GM18868 (cell line): ENCODE results near the gene CXCR2.
A peak's percentile ranks its signal among the peaks of the same experiment; 100 is the strongest.
"Not testable (repeated sequence)": the region's sequence is repeated elsewhere in the genome, so short reads cannot be mapped to it uniquely, and the experiment has no call there.

Source experiments
- ATAC-seq: cut with Tn5 transposase; IDR thresholded peaks from one replicate; pipeline ENCODE4 v1.9.1; 2021; ENCODE audit warnings: mild to moderate bottlenecking, moderate library complexity; ENCODE audit not compliant: unreplicated experiment

CXCR2 gene

DNA sequence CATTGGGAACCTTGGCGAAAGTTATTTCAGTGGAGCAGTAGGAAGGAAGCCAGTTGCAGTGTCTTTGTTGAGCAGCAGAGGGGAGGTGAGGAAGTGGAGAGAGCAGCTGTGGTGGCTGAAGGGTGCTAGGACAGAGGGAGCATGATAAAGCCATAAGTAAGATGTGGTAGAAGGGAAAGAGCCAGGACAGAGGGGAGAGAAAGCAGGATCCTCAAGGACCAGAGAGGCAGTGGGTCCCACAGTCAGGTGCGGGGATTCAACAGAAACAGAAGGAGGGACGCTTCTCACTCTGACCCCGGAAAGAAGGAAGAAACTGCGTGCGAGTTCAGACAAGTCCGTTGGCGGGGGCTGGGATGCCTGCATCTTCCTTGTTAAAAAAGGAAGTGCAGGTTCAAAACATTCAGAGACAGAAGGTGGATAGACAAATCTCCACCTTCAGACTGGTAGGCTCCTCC is at the start of gene CXCR2:
Gene CXCR2, plus strand, starts transcription at position 403 of the 455 bp plus-strand sequence. CDS start 8,774 bp downstream, outside the sequence.
- no peak for ATAC-seq

- no peak for ATAC-seq
Measured at GRCh38 chr2:218077464-218078216, 48.2 kb upstream of the CXCR2 start.

- ATAC-seq, result no peak
Measured at GRCh38 chr2:218079943-218080913, 45.6 kb upstream of the CXCR2 start.

DNA sequence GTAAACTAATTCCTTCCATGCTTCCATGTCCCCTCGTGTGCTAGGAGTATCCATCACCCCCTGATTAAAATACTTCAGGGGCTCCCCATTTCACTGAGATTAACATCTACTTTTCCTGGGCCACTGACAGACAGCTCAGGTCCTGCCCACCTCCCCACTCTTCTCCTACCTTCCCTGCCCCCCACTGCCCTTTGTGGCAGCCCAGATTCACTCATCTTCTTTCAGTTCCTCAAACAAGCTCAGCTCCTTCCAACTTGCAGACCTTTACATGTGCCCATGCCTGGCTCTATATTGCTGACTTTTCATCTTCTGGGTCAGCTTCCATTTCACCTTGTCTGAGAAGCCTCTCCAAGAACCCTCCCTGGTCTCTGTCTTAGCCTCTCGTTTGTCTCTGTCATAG is 44.8 kb upstream of the CXCR2 start:
- ATAC-seq, result peak; percentile 99

DNA sequence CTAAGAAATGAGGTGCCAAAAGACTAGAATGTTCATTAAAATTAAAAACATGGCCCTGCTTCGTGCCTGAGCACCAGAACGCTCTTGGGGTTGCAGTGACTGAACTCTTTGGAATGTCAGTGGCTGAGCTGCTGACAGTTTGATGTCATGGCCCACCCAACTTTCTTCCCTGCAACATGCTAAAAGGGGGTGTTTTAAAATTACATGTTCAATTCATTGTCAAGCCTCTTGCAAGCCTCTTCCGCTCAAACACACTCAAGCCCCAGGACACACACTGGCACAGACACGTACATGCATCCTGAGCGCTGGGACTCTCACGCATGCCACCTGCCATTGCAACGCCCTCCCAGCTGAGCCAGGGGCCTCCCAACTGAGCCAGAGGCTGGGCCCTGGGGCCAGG is 44.1 kb upstream of the CXCR2 start:
- ATAC-seq, result no peak

GRCh38 chr2:218082586-218083351 is 43.1 kb upstream of the CXCR2 start:
- no peak for ATAC-seq

GRCh38 chr2:218083352-218083676 is 42.5 kb upstream of the CXCR2 start:
- ATAC-seq, result no peak

DNA sequence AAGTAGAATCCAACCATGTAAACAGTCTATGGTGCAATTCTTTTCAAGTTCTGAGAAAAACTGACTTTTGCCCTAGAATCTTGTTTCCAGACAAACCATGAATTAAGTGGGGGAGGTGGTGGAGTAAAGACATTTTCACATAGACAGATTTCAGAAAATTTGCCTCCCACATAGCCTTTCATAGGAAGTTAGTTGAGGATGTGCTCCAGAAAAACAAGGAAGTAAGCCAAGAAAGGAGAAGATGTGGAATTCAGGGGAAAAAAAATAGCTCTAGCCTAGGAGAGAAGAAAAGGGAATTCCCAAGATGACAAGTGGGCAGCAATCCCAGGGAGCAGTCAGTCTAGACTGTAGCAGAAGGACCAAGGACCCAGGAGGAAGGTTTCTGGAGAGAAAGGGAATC is 39.4 kb upstream of the CXCR2 start:
- ATAC-seq, result no peak

DNA sequence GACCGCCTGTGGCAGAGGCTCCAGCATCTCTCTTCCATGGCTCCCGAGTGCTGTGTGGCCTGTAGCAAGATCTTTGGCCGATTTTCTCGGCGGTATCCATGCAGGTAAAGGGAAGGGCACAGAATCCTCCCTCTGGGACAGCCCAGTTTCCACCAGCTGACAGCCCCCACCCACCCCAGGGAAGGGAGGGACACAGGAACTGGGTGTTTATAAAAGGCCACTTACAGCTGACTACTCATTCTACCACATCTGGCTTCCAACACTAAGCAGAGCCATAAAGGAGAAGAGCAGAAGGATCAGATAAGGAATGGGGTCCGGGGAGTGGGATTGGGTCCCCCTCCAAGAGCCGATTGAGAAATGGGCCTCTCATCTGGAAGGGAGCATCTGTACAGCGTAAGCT is 36.6 kb upstream of the CXCR2 start:
- no peak for ATAC-seq

- no peak for ATAC-seq
Measured at GRCh38 chr2:218091746-218092145, 34.1 kb upstream of the CXCR2 start.

DNA sequence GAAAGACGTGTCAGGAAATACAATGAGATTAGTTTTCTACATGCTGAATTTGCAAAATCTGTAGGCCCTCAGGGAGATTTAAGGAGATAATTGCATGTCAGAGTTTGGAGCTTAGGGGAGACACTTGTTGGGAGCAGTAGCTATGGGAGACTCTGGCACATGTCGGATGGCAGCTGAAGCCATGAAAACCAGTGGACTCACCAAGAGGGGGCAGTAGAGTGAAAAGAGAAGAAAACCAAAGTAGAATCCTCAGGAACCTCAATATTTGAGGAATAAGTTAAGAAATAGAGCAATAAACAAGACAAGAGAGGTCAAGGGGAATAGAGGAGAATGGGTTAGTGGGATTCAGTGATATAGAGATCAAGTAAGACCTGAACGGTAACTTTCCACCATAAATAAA is 31.9 kb upstream of the CXCR2 start:
- ATAC-seq, result no peak

- ATAC-seq, result no peak
Measured at GRCh38 chr2:218095853-218096252, 30.0 kb upstream of the CXCR2 start.

- ATAC-seq, result no peak
Measured at GRCh38 chr2:218097975-218098374, 27.9 kb upstream of the CXCR2 start.

- ATAC-seq, result not testable (repeated sequence)
Measured at GRCh38 chr2:218108834-218109233, 17.0 kb upstream of the CXCR2 start.

- not testable (repeated sequence) for ATAC-seq
Measured at GRCh38 chr2:218121789-218122188, 4.0 kb upstream of the CXCR2 start.

DNA sequence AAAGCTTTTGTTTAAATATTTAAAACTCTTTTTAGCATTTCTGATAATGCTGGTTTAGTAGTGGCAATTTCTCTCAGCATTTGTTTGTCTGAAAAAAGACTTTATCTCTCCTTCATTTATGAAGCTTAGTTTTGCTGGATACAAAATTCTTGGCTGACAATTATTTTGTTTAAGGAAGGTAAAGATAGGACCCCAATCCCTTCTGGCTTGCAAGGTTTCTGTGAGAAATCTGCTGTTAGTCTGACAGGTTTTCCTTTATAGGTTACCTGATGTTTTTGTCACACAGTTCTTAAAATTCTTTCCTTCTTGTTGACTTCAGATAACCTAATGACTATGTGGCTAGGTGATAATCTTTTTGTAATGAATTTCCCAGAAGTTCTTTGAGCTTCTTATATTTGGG is 3.5 kb upstream of the CXCR2 start:
- not testable (repeated sequence) for ATAC-seq

DNA sequence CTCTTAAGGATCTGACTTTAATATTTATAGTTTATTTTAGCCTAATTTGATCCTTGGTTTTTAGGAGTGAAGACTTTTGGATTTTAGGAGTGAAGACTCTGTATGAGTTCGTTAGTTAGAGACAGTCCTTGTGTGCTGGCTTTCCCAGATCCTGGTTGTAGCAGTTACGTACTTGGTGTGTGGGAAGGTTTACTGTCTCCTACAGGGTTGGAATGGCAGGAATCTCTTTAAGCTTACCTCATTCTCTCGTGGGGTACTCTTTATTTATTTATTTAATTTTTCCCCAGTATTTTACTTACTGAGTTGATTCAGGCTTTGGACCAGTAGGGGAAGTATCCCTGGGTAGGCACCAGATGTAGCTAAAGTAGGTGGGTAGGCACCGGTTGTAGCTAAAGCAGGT is 1.8 kb upstream of the CXCR2 start:
- no peak for ATAC-seq

DNA sequence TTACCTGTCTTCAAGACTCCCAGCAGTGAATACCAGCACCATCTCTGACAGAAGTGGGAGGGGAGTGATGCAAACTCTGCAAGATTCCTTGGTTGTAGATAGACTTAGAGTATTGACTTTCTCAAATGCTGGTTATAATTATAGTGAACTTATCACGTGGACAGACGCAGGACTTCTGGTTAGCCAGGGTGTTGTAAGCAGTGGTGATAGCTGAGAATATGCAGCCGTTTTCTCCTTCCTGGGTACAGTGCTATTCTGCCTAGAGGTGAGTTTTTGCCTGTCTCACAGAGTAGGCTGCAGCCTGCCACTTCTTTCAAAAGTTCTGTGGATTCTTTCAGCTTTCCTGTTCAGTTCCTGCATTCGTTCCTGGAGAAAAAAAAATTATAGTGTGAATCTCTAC is 733 bp upstream of the CXCR2 start:
- no peak for ATAC-seq

GRCh38 chr2:218127929-218128455 is 2.2 kb downstream of the CXCR2 start:
- no peak for ATAC-seq

GRCh38 chr2:218128781-218129457 is 3.1 kb downstream of the CXCR2 start:
- ATAC-seq, result no peak
